ENCODE results near the gene FGF12.

The FGF12 gene

DNA sequence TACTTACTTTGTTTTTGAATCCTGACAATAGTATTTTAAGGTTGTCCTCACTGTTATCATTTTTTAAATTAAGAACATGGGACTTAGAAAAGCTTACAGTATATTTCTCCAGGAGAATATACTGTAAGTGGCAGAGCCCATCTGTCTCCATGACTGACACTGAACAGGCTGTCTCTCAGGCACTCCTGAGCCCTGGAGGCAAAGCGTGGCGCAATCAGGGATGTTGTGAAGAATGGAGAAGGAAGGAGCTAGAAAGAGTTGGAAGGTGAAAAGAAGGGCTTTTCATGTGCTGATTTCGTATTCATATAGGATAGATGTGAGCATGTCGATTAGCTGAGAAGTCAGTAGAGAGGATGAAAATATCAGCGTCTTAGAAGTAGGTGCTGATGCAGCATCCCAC lies 41.5 kb downstream of the FGF12 start:
- no peak for DNase-seq (ENCODE audit: low spot score)

DNA sequence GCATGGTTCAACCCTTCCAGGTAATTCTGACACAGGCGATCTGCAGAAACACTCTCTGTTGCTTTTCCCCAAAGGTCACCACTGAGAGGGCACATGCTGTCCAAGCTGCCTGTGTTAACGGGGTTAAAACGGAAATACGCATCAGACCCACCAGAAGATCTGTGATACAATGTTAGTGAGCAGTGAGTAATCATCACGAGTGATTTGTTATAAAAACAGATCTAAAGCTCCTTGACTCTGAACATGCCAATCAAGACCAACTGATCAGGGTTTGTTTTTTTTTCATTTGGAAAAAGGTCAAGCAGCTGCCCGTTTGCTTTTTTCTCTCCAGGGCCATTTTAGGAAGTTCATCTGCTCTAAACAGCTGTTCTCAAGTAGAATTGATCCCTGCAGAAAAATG lies 43.2 kb downstream of the FGF12 start:
- DNase-seq (ENCODE audit: low spot score) = no peak

DNA sequence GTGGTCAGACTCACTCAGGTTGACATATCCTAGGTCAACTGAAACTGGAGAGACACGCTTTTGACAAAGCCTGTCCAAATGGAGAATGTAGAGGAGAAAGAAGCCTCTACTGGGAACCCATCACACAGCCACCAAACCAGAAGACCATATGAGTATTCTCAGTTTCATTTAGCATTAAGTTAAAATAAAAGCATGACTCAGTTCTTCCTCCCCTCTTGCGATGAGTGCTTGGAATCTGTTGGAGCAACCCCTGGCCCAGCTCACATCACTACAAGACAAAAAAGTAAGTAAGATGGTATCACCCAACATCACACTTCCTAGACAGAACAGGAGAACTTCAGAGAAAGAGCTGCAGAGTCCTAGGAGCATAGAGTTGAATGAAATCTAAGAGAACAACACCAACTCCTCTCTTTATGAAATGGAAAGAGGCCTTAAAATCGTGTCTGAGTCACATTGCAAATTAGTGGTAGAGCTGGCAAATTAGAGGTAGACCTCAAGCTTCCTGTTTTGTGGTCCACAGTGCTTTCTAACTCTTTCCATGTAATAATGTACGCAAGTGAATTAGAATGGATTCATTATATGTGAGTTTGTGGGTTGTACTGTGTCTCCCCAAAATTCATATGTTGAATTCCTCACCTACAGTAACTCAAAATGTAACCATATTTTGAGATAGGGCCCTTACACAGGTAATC lies 51.2 kb downstream of the FGF12 start:
- DNase-seq (ENCODE audit: low spot score) = no peak

DNA sequence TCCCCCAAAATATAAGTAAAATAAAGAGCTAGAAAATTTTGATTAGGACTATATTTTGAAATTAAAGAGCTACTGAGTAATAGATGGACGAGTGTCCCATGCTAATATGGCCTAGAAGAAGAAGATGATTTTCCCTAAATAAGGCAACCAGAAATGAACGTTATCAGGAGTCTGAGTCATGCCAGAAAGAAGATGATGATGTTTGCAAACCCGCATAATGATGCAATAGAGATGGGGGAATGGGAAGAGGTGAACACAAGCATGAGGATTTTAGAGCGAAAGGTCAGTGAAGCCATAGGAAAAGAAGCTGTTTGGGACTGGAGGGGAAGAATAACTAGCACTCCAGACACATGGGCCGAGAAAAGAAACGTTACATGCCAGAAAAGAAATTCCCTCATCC lies 71.7 kb downstream of the FGF12 start:
- DNase-seq (ENCODE audit: low spot score) = no peak

DNA sequence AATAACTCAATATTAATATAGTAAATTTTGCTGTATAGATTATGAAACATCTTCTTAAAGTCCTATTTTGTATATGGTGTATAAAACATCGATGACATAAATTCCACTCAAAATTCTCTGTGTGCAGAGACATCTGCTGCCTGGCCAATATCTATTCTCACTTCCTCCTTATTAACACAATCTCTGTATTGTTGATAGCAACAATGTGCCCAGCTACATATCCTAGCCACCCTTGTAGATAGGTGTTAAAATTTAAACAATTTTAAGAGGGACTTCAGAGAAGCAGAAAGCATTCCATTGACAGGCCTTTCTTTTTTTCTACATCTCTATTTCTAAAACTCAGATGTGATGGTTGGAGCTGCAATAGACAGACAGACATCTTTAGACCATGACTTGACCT lies 72.3 kb downstream of the FGF12 start:
- no peak for DNase-seq (ENCODE audit: low spot score)

DNA sequence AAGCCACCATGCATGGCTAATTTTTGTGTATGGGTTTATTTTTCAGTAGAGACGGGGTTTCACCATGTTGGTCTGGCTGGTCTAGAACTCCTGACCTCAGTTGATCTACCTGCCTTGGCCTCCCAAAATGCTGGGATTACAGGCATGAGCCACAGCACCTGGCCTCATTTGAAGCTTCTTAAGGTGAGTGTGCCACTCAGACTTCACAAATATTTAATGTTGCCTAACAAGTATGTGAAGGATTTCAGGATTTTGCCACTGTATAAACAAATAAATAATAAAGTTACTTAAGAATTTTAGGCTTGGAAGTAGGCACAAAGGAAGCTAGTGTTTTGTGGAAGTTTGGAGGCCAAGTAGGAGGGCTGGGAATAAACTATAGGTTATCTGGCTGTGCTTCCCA lies 73.5 kb downstream of the FGF12 start:
- DNase-seq (ENCODE audit: low spot score) = no peak

DNA sequence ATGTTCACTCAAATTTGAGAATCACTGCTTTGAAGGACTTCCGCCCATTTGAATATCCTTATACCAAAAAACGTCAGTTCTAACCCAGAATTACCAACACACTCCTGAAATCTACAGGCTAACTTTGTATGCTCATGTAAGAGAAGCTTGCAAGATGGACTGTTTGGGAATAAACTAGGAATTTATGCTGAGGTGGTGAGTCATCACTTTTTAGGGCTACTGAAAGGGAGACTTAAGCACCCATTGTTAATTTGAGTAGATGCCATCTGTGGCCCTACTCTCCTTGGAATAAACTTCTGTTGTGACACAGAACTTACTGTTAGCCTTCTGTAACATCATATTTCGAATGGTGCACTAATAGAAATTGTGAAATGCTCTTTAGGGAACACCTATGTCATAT lies 74.6 kb downstream of the FGF12 start:
- DNase-seq (ENCODE audit: low spot score) = no peak

DNA sequence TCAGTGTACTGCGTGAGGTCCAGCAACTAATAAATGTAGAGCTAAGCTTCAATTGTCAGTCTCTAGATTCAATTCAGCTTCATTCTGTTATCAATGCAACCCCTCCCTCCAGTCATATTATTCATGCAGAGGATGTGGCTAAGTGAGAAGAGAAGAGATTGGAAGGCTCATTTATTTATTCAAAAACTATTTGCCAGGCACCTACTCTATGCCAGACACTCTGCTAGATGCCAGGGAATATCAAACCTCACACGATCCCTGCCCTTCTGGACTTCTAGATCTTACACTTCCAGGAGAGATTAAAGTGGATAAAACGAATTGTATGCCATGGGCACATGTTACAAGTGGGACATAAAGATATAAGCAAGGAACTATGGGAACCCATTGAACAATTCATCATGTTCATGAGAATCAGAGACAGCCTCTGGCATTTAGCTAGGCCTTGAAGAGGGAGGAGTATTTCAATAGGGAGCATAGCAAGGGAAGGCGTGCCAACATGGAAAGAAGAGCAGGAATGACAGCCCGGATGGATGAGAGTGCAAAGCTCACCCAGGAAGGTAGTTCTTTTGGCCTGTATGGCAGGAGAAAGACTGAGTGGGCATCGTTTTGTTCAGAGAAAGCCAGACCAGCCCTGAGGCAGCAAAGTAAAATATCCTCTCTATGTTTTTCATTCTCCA lies 75.4 kb downstream of the FGF12 start:
- DNase-seq (ENCODE audit: low spot score) = no peak

DNA sequence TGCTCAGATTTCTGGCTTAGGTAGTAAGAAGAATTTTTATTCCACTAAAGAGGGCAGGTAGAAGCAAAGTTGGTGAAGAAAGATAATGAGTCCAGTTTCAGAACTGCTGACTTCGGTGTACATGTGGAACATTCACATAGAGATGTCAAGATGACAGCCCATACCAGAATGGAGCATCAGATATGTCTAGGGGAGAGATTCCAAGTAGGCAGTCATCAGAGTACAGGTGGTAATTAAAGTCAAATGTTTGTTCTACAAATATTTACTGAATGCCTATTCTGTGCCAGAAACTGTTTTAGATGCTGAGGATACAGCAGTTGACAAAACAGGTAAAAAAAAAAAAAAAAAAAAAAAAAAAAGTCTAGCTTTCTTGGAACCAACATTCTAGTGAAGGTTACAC lies 81.9 kb downstream of the FGF12 start:
- no peak for DNase-seq (ENCODE audit: low spot score)

DNA sequence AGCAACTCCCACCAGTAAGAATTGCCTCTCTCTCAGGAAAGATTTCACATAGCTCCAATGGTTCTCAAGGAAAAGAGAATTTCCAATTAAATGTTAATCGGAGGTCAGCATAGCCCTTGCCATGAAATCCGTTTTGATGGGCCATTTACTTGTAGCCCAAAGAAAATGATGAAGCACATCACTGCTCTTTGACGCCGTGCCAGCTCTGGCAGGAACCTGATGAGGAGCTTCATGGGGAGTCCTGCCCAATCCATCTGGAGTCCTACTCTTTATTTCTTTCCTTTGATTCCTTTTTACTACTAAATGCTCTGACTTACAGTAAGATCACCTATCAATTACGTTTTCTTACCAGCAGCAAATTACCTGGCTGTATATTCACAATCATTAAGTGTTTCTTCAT lies 84.7 kb downstream of the FGF12 start:
- DNase-seq (ENCODE audit: low spot score) = no peak

DNA sequence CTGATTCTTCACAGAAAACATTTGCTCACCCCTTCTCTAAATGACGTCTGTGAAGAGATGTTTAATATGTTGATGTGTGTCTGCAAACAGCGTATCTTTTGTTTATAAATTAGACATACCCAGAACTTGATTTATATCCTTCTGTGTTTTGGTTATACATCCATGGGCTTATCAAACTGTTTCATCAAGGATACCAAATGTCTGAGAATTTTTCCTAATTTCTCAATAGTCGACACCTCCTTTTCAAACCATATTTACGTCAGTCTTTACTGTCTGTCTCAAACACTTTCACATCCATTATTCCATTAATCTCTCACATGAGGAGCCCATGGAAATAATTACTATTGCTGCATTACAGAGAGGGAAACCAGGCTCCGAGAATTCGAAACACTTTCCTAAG lies 85.4 kb downstream of the FGF12 start:
- DNase-seq (ENCODE audit: low spot score) = no peak

DNA sequence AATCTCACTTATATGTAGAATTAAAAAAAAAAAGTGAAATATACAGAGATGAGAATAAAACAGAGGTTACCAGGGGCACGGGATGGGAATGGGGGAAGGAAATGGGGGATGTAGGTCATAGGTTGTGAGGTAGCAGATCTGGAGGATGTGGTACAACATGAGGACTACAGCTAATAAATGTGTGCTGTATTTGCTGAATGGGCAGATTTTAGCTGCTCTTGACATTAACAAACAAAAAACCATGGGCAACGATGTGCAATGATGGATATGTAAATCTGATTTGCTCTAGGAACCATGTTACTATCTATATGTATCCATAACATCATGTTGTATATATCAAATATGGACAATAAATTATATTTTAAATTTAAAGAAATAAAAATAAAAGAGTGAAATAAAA lies 87.4 kb downstream of the FGF12 start:
- no peak for DNase-seq (ENCODE audit: low spot score)

DNA sequence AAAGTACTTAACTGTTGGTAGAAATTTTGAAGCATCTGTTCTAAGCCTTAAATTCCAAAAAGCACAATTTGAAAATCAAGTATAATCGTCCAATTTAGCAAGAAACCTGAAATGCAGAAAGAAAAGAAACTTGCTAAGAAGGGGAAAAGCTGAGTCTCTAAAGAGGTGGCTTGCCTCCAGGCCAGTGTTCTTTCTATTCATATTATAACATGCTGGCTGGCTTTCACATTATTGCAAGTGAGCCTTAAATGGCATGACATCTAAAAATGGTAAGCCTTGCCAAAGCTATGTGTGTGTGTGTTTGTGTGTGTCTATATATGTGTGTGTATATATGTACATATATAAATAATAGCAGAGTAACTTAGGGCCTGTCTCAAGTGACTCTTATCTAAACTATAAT lies 89.5 kb downstream of the FGF12 start:
- DNase-seq (ENCODE audit: low spot score) = no peak

DNA sequence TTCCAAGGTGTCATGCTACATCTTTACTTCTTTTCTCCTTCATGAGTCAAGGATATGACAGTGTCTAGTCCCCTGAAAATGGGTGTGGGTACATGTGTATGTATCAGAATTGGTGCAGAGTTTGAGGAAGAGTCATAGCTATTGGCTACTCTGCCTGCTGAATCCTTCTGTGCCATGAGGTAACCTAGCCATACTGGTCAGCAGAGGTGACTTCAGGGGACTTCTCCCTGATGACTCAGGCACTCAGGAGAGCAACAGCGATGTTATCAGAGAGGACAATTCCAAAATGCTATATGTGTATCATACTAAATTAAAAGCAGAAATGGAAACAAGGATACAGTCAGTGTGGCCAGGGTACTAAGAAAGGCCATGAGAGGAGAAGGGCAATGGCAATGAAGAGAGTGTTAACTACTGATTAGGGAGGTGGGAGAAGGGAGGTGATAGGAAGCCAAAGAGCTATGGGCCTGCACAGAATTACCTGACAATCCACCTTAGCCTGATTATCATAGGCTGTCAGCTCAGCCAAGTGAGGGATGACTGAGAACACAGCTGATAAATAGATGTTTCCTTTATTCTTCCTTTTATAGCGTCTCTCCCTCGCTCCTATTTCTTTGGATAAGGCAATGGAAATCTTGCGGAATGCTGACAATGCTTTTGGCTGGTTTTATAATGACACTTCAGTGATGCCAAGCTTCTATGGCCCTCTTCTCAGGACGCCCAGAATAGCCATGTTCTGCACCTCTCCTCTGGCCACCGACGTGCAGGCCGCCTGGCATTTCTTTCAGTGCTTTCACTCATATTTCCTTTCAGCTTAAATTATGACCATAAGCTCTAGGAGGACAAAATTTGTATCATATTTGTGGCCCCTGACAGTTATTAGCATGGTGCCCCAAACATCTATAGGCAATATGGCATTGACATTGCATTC lies 90.6 kb downstream of the FGF12 start:
- no peak for DNase-seq (ENCODE audit: low spot score)

DNA sequence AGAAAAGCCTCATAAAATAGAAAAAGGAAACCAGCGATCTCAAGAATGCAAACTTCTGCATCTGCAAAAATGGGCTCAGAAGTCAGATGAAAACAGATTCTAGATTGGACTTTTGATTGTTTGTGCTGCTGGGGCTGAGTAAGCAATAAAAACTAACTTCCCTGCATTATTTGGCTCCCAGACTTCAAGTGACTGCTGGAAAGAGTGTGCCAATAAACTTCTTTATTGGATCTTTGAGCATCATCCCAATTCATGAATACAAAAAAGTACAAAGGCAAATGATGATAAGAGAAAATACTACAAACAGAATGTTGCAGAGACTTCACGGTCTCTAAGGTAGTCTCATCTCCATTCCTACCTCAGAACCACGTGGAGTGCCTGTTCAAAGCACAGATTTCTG lies 97.9 kb downstream of the FGF12 start:
- DNase-seq (ENCODE audit: low spot score) = no peak

DNA sequence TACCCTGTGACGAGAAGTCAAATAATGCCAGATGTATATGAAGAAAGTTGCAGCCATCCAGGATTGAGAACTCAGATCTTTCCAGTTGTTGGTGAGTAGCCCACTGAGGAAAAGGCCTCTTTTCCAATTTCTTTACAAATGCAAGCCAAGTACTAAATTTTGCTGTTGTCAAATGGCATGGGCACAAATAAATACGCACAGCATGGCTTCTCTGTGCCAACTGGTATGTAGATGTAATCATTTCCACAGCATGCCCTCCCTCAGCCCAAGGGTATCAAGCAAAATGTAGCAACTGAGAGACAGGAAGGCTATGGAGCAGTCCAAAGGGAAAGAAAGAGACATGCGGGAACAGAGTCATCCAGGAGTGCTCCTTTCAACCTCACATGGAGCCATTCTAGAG lies 105.4 kb downstream of the FGF12 start:
- no peak for DNase-seq (ENCODE audit: low spot score)

DNA sequence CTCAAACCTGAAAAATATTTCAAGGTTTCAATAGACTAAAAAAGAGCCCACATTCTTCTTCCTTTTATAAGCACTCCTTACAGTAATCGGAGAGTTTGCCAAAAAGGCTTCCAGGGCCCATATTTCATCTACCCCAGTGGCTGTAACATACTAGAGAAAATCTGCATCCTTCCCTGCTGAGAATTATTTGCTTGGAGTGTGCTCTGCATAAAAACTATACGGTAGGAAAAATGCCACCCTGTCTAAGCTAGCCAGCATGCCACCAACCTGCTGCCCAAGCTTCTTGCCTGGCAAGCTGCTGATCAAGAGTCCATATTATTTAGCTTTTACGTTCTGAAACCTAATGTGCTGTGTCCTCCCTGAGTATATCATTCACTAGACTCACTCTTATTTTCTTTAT lies 107.1 kb downstream of the FGF12 start:
- no peak for DNase-seq (ENCODE audit: low spot score)

DNA sequence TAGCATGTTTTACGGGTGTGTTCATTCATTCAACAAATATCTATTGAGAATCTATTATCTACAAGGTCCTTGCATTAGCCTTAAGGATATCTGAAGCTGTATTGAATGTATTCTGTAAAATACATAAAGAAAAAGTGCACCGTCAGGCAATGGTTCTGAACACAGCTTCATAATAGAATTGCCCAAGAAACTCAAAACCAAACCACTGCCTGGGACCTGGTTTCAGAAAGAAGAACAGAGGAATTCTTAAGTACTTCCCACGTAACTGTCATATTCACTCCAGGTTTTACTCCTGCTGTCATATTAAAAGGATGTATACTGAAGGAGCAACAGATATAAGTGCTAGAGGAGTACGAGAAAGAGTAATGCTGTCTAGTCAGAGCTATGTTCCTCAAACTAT lies 115.9 kb downstream of the FGF12 start:
- no peak for DNase-seq (ENCODE audit: low spot score)

DNA sequence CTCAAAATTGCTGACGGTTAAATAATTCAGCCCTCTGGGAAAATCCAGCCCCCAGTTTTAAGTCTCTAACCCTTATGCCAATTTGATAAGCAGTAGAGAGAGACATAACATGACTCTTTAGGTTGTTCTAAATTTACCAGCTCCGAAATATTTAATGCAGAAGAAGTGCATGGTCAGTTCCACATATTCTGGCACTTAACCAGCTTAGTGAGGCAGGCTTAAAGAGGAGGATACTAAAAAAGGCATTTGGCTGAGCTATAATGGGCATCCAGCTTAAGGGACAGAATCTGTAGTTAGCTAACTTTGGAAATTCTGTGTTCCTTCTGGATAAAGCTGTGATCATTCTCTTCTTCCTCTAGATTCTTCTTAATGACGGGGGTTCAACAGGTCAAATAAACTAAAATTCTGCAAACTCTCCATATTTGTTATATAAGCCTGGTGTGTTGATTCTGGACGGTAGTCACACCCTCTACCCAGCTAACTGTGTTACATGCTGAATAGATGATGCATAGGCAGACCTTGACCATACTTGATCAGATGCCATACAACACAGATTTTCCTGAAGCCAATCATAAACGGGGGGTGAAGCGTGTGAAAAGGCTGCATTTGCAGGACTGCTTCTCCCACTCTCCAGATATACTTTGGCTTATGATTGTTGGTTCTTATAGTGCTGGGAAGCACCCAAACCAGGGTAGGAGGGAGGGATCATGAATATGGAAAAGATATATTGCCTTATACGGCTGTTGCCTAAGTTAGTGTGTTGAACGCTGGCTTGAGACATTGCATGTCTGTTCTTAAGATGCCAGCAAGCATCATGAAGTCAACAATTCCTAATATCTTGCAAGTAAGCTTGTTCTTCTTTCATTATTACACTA lies 118.4 kb downstream of the FGF12 start:
- no peak for DNase-seq (ENCODE audit: low spot score)

DNA sequence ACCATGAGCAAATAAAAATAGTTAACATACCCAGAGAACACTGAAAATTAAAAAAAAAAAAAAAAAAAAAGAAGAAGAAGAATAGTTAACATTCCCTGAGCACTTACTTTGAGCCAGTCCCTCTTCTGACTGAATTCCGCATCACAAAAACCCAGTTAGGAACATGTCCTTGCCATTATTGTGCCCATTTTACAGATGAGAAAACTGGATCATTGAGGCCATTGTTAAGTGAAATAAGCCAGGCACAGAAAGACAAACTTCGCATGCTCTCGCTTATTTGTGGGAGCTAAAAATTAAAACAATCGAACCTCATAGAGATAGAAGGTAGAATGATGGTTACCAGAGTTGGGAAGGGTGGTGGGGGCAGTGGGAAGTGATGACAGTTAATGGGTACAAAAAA lies 119.5 kb downstream of the FGF12 start:
- DNase-seq (ENCODE audit: low spot score) = no peak

DNA sequence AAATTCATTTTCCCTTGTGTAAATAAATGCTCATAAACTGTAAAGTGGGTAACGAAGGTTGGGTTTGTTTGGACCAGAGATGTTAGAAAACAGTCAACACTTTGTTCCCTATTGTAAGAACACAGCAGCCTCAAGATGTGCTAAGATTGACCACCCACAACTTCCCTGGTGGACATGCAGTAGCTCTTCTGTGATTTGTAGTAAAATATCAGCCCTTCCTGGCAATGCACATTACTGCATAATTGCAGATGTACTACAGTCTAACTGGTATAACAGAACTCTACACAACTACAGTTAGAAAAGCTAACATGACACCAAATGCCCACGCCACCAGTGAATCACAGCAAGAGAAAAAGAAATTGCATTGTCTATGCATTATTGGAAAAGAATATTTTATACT lies 129.4 kb downstream of the FGF12 start:
- DNase-seq (ENCODE audit: low spot score) = no peak

DNA sequence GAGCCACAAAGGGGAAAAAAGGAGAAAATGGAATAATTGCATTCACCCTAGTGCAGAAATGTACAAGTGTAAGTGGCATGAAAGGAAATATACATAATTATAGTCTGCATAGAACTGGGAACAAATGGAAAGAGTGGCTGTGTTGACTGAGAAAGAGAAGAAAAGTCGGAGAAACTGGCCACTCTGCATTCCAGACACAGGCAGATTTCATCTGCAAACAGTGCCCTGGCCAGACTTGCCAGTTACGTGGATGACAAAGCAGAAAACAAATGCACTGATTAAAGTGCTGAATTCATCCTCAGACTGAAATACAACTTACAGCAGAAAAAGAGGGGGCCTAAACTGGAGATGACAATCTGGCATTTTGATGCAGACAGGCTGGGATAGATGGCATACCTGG lies 129.8 kb downstream of the FGF12 start:
- DNase-seq (ENCODE audit: low spot score) = no peak

All from GM03348 (cell line).